Kidney (tissue), 14 donors: Measurements from ENCODE around the gene HPS1. TPM values are rescaled to one million over a fixed set of nuclear protein-coding genes. Genes with fewer than 3 reads are reported as not detected.

ENCODE experiments used
- DNase-seq, 5 donors: peaks; one replicate each; pipeline ENCODE4 v3.0.0-alpha.2; 2013 to 2020
- FAIRE-seq: peaks from 2 replicates; lab custom pipeline; 2012; peaks lifted over from hg19 to GRCh38; lab: Jason Lieb, UNC
- H3K27ac ChIP-seq, 2 donors: one replicate each; pipeline ENCODE4 v1.7.0; 2013; ENCODE audit warnings: low read depth in 2 of 2, low read length in 2 of 2, inconsistent platforms in 1 of 2
- H3K27me3 ChIP-seq: one replicate; pipeline ENCODE4 v1.7.1; 2013; ENCODE audit warnings: low read length, inconsistent platforms; ENCODE audit not compliant: control insufficient read depth, insufficient read depth
- H3K36me3 ChIP-seq, 3 donors: one replicate each; pipeline versions ENCODE4 v1.7.0 to v1.7.1; 2013; ENCODE audit warnings: low read length in 3 of 3, control low read depth in 1 of 3, inconsistent platforms in 1 of 3; ENCODE audit not compliant: insufficient read depth in 3 of 3, control insufficient read depth in 2 of 3
- H3K4me1 ChIP-seq, 3 donors: one replicate each; pipeline versions ENCODE4 v1.7.0 to v1.7.1; 2013; ENCODE audit warnings: low read length in 3 of 3, inconsistent platforms in 1 of 3, low read depth in 1 of 3; ENCODE audit not compliant: control insufficient read depth in 2 of 3, insufficient read depth in 2 of 3
- H3K4me3 ChIP-seq, 3 donors: one replicate each; pipeline versions ENCODE4 v1.7.0 to v1.8.1; 2013; ENCODE audit warnings: low read length in 3 of 3, control low read depth in 1 of 3, inconsistent platforms in 1 of 3
- H3K9ac ChIP-seq, 3 donors: one replicate each; pipeline versions ENCODE4 v1.7.0 to v1.7.1; 2013; ENCODE audit warnings: low read length in 3 of 3, control low read depth in 1 of 3, inconsistent platforms in 1 of 3
- H3K9me3 ChIP-seq, 3 donors: one replicate each; pipeline versions ENCODE4 v1.7.0 to v1.7.1; 2013; ENCODE audit warnings: low read length in 3 of 3, control low read depth in 1 of 3, inconsistent platforms in 1 of 3; ENCODE audit not compliant: control insufficient read depth in 2 of 3, insufficient read depth in 1 of 3
- CTCF ChIP-seq: IDR thresholded peaks from 3 replicates; pipeline ENCODE4 v1.5.1; 2012; ENCODE audit warnings: mild to moderate bottlenecking, moderate library complexity, borderline replicate concordance; ENCODE audit not compliant: insufficient read depth; ENCODE audit errors: extremely low read depth
- intact Hi-C: fragments of 100-400 bp; cut with DNase I; formaldehyde crosslinking; loops from one replicate; pipeline ENCODE4 v1.11.1; 2022
- polyA plus RNA-seq: library from polyadenylated mRNA; stranded (reverse); fragments of 350-450 nt; fragmentation: Illumina TruSeq; extraction: RNeasy Lipid Tissue Mini Kit (QIAGEN cat#74804); gene quantifications from one replicate; pipeline ENCODE4 v1.2.3, GENCODE V29; 2014; ENCODE audit warnings: low read depth, low replicate concordance; ENCODE audit not compliant: insufficient read depth
- total RNA-seq: library from RNA; stranded (reverse); fragmentation: NEBNext Ultra II Directional; extraction: Animal tissue kit (Norgen Biotek cat#: 25700); gene quantifications from one replicate; pipeline ENCODE4 v1.2.1, GENCODE V29; 2021
- donor health status: control.
- donor health status: control.
- donor health status: control.
- donor health status: control.
- donor health status: control.
- donor health status: DM: yes; HTN: yes; CAD: no.
- donor health status: Normal renal cell carcinoma (clear cell type).

The HPS1 gene
- total and polyA plus RNA-seq, 2 donors from 2014 or later = 42.7 to 63.3 TPM

DNA sequence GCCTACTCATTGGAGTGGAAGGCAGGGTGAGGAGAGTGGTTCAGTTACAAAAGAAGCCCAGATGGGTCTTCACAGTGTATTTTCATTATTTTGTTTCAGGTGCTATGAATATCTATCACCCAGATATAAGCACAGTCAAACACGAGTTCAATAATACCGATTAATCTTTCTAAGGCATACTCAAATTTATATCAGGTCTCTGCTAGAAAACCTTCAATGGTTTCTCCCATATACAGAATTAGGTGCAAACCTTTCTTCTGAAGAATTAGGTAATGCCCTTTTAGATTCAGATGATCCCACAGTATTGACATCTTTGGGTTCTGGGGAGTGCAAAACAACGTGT is 14.7 kb upstream of the HPS1 start:
- Histone ChIP-seq H3K27me3 (no peaks in the 10 kb centered on the region), H3K9me3 (no peaks in the 10 kb centered on the region), H3K9ac (no peak overlapping the region), H3K27ac (no peak overlapping the region), H3K36me3 (no peaks in the 10 kb centered on the region), H3K4me3 (no peak overlapping the region), H3K4me1 (no peaks in the 10 kb centered on the region)
- intact Hi-C loops = no loop called here
- TF ChIP-seq CTCF = no peak
- DNase-seq = no peak
- no peak for FAIRE-seq

GRCh38 chr10:98460837-98461499 is 14.2 kb upstream of the HPS1 start:
- Histone ChIP-seq H3K9me3 (no peaks in the 10 kb centered on the region), H3K9ac (no peak overlapping the region), H3K4me1 (no peaks in the 10 kb centered on the region), H3K27me3 (no peaks in the 10 kb centered on the region), H3K4me3 (no peak overlapping the region), H3K36me3 (no peaks in the 10 kb centered on the region), H3K27ac (no peak overlapping the region)
- intact Hi-C loops = no loop called here
- FAIRE-seq (no peak), DNase-seq (peak in 1 of 5 donors; percentile 33)
- no peak for TF ChIP-seq CTCF

DNA sequence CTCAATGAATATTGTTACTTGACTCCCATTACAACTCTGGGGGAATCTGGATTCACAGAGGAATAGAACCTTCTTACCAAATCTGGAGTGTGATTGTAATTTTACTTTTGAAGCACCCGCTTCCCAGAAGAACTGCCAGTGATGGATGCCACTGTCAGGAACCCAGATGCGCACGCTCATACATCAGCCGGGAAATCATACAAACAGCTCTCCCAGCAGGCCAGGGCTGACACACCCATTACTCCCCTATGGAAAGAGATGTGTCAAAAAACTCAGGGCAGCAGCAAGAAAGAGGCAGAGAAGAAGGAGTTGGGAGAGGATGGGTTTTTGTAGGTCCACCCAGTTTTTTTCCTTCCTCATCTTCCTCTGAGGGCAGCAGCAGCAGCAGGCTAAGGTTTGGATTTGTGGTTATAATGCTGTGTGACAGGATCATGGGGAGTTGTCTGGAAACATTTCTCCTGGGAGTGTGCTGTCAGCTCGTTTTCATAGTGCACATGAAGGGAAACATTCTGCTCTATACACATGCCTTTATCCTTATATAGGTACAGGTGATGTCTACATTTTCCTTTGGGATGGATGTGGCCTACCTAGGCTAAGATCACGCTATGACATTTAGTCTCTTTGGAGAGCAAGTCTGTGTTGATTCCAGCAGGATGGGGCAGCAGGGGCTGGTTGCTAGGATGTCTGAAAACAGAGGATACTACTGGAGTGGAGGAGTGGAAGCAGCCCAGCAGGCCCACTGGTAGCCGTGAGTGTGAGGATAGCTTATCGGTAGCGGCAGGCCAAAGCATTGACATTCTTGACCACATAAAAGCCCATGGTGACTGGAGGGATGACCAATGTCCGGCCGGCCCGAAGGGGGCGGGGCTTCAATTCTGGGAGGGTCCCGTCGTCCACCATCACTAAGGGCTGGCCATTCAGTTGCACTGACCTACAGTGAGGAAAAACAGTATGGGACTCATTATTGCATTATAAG is 12.4 kb upstream of the HPS1 start:
- H3K27ac ChIP-seq = no peak overlapping the region
- intact Hi-C loops = no loop called here
- no peak overlapping the region for H3K9ac ChIP-seq
- H3K36me3 ChIP-seq = no peaks in the 10 kb centered on the region
- FAIRE-seq (no peak), DNase-seq (no peak)
- no peaks in the 10 kb centered on the region for H3K9me3 ChIP-seq
- no peaks in the 10 kb centered on the region for H3K4me1 ChIP-seq
- no peaks in the 10 kb centered on the region for H3K27me3 ChIP-seq
- no peak overlapping the region for H3K4me3 ChIP-seq
- TF ChIP-seq CTCF = no peak
